CD4-positive, alpha-beta T cell treated with Interleukin-6 at 100 ng/mL for 8 hours (primary cell): ENCODE measurements around the gene IL2RA.
"Not testable (repeated sequence)": the region's sequence is repeated elsewhere in the genome, so short reads cannot be mapped to it uniquely, and the experiment has no call there.

Source experiments
- DNase-seq: peaks from one replicate; pipeline ENCODE4 v3.0.0-alpha.2; 2020; ENCODE audit warnings: mixed read lengths, low spot score

The IL2RA gene

DNA sequence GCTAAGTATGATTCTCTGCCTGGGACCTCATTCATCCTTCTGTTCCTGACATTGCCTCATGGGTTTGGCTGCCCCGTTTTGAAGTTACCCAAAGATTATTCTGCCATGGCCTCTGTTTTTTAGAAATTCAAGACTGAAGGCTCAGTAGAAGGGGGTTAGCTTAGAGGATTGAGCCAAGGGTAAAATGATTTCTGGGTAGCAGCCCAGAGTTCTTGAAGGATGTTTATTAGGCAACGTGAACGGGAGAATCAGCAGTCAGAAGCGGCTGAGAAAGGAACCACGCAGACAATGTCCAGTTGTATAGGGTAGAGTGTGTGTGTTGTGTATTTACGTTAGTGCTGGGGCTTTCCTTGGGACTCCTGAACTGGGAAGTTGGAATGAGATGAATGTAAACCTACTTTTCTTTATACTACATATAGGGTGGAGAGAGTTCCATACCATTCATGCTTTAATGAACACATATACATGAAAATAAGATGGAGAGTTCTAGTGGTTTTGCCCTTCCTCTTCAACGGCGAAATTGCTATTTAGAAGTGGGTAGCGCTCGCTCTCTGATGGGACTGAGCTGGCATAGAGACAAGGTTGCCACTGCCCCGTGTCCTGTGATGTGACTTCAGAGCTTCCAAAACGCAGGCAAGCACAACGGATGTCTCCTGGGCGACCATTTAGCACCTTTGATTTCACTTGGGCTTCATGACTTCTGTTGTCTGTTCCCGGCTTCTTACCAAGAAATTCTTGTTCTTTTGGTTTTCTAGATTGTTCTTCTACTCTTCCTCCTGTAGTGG is 49.9 kb downstream of the IL2RA start:
- DNase-seq = no peak

DNA sequence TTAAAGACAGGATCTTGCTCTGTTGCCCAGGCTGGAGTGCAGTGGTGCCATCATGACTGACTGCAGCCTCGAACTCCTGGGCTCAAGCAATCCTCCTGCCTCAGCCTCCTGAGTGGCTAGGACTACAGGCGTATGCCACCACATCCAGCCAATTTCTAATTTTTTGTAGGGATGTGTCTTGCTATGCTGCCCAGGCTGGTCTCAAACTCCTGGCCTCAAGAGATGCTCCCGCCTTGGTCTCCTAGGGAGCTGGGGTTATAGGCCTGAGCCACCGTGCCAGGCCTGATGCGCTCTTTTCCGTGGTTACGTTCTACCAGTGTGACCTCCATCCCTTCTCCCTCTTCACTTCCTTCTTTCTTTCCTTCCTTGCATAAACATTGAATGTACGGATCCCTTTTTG is 50.6 kb downstream of the IL2RA start:
- DNase-seq = no peak

DNA sequence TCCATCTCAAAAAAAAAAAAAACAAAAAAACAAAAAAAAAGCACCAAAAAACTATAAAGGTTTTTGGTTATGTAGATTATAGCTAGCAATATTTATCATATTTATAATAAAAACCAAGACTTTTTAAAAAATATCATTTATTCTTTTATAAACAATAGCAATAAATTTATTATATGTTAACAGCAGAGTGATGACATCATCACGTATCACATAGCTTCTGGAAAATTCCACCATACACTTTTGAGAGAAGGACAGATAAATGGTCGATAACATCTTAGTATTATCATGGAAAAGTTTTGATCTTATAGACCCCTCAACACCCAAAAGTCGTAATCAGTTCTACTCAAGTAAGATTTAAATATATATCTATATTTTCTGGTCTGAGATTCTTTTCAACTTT is 51.6 kb downstream of the IL2RA start:
- DNase-seq = no peak

DNA sequence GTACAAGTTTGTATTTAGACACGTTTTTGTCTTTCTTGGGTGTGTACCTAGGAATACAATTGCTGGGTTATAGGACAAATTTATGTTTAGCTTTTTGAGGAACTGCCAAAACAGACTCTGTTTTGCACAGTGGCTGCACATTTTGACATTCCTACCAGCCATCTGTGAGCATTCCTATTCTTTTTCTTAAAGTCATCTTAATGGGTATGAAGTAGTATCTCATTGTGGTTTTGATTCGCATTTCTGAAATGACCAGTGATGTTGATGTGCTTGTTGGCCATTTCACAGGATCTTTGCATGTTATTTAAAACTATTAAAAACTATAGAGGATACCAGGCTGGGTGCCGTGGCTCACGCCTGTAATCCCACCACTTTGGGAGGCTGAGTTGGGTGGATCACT is 52.2 kb downstream of the IL2RA start:
- no peak for DNase-seq

DNA sequence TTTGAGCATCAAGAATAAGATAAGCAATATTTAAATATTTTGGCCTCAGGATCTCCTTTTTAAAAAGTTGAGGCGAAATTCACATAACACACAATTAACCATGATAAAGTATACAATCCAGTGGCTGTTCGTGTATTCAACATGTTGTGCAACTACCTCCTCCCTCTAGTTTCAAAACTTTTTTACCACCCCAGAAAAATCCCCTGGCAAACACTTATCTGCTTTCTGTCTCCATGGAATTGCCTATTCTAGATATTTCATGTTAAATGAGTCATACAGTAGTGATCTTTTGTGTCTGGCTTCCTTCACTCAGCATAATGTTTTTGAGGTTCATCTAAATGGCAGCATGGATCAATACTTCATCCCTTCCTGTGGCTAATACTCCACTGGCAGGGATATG is 53.0 kb downstream of the IL2RA start:
- DNase-seq = no peak

DNA sequence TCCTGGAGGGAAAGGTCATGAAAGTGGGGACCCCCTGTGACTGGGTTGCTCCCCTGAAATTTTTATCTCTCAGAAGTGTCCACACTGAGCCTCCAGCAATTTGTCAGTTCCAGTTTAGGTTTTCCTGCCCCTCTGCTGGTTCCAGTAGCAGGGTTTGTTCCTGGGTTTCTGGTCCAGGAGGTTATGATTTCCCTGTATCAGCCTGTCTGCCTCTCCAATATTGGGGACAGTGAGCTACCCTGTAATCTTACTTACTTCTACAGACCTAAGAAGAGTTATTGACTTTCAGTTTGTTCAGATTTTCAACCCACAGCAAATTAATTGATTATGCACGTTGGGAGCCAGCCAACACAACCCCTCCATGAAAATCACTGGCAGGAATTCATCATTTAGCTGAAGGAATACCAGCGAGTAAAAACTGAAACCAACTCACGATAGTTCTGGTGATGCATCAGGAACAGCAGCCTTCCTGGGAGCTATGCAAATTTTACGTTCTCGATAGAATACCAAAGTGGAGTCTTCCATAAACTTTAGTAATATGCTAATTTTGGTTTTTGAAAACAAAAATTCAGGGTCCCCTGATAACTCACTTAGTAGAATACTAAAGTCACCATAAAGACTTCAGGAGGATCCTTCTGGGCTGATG is 53.5 kb downstream of the IL2RA start:
- no peak for DNase-seq

DNA sequence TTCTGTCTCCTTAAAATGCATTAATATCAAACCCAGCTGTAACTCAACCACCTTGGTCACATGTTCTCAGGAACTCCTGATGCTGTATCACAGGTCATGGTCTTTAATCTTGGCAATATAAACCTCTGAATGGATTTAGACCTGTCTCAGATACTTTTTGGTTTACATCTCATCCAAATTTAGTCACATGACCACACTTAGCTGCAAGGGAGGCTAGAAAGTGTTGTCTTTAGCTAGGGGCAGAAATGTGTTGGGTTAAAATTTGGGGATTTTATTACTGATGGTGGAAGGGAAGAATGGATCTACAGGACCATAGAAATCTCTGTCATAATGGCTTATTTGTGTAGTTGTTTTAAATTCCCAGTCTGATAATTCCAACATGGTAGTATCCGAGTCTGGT is 55.2 kb downstream of the IL2RA start:
- no peak for DNase-seq

DNA sequence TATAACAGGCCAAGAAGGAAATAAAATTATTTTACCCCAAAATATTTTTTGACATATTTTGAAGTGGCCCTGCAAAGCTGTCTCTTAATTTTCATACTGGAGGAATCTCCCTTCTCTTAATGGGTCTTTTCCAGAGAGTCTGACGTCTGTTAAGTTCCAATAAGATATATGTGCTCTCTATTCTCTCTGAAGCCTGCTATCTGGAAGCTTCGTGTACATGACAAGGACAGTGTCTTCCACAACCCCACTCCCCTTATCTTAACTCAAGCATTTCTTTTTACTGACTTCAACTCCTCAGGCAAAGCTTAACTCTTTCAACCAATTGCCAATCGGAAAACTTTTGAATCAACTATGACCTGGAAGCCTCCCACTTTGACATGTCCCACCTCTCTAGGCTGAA is 55.6 kb downstream of the IL2RA start:
- no peak for DNase-seq

DNA sequence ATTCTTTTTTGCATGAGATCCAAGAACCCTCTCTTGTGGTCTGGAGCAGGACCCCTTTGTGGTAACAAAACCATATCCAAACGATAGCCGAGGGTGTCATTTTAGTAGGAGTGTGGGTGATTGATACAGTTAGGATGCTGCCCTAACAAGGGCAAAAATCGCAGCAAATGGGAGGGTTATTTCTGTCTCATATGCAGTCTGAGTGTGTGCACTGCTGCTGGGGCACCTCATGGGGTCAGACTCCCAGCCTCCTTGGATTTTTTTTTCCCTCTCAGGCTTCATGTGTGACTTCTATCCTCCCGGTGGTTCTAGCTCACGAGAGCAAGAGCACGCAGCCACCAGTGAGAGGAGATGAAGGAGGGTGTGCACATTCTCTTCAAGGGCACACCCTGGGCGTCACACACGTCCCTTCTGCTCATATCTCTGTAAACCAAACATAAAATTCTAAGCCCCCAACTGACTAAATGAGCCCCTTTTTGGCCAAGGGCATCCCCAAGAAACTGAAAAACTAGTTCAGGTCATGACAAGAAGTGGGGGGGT is 56.2 kb downstream of the IL2RA start:
- DNase-seq = no peak

DNA sequence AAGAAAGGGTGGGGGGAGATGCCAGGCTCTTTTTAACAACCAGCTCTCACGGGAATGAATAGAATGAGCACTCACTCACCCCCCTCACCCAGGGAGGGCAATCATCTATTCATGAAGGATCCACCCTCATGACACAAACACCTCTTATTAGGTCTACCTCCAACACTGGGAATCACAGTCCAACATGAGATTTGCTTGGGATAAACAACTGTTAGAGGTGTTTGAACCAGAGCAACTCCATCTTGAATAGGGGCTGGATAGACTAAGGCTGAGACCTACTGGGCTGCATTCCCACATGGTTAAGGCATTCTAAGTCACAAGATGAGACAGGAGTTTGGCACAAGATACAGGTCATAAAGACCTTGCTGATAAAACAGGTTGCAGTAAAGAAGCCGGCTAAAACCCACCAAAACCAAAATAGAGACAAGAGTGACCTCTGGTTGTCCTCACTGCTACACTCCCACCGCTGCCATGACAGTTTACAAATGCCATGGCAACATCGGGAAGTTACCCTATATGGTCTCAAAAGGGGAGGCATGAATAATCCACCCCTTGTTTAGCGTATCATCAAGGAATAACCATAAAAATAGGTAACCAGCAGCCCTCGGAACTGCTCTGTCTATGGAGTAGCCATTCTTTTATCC is 56.9 kb downstream of the IL2RA start:
- DNase-seq = not testable (repeated sequence)

DNA sequence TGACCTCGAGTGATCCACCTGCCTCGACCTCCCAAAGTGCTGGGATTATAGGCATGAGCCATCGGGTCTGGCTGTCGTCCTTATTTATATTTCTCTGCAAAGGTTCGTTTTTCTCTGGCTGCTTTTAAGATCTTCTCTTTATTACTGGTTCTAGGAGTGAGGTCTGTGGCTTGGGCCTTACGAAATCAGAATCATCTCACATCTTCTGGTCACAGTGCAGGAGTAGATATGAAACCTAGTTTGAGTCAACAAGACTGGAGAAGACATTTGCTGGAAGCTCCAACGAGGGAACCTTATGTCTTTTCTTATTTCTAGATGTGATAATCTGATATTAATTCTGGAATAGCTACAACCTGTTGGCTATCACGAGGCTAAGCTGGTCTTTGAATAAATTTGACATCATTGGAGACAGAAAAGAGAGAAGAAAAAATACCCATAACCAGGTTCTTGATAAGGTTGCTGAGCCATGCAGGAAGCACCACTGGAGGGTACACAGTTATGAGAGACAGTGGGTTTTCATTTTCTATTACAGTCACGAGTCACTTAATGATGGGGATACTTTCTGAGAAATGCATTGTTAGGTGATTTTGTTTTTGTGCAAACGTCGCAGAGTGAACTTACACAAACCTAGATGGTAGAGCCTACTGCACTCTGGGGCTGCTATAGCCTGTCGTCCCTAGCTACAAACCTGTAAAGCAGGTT is 59.2 kb downstream of the IL2RA start:
- DNase-seq = no peak

DNA sequence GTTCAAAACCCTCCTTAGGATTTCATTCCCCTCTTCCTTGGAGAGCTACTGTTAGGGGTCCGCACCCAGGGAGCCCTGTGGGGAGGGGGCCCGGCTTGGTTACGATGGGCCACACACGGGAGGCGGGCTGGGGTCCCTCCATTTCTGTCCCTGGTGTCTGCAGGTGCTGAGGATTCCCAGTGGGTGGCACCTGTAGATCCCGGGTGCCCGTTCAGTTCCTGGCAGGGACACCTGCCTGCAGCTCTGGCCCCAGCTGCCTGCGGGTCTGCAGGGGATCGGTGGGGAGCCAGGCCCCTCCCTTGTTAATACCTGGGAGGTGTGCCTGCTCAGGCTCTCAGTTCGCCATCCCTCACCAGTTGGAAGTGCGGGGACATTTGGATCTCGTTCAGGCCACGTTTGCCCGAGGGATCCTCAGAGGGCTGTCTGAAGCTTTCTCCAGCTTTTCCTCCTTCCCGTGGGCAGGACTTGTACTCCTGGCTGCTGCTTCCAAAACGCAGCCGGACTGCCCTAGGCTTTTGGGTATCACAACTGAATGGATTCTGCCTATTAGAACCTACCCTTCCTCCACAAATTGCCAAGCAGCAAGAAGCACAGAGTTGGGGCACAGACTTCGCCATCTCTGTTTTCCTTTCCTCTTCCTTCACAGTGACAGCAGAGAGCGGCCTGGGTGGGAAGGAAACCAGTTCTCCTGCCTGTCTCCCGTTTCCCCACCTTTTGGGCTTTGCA is 62.6 kb downstream of the IL2RA start:
- no peak for DNase-seq

DNA sequence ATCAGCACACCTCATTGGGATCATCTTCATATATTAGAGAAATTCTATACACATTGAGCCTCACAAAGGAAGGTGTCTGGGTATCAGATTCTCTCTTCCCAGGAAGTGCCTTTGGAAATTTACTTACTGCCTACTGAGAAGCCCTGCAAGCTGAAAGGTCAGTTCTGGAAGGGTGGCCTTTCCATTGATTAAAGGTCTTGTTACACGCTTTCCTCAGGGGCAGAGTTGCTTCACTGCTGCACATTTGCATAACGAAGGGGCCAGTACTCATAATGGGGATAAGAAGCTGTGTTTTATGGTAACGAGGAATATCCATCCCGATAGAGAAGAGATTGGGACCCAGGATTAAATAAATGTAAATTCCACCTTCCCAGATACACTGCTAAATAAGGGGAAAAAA is 65.5 kb downstream of the IL2RA start:
- no peak for DNase-seq

DNA sequence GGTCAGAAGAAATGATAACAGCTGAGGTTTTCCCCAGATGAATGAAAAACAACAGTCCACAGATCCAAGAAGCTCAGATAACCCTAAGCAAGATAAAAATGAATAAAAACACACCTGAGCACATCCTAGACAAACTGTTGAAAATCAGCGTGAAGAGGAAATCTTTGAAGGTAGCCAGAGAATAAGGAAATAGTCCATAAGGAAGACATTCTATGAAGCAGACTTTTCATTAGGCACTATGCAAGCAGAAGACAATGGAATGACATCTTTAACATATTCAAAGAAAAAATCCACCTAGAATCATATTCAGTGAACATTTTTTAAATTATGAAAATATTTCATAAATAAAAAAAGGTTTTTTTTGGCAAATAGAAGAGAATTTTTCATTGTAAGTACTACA is 69.8 kb downstream of the IL2RA start:
- DNase-seq = no peak

DNA sequence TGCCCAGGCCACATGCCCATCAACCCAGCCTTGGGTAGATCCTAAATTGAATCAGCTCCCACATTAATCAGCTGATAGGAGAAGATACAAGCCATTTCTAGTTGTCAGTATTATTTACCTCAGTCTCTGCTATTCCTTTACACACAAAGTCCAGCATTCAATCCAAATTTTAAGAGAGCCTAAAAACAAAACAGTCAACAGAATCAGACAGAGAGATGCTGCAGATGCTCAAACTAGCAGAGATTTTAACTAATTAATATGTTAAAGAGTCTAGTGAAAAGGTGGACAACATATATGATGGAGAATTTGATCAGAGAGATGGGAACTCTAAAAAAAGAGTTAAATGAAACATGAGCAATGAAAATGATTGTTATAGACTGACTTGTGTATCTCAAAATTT is 70.5 kb downstream of the IL2RA start:
- no peak for DNase-seq

DNA sequence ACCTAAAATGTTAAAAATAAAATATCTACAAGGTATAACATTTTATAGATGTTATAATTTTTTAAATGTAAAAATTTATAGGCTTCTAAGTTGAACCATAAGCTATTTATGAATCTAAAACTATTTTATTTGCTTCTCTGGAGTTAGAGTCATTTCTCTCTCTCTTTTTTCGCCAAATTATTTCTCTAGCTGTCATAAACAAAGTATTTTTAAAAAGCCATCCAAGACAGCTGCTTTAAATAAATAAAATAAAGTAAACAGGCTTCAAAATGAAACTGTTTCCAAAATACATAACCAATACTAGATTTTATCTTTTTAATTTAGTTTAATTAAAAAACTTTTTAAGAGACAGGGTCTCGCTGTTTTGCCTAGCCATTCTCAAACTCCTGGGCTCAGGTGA is 72.4 kb downstream of the IL2RA start:
- no peak for DNase-seq

DNA sequence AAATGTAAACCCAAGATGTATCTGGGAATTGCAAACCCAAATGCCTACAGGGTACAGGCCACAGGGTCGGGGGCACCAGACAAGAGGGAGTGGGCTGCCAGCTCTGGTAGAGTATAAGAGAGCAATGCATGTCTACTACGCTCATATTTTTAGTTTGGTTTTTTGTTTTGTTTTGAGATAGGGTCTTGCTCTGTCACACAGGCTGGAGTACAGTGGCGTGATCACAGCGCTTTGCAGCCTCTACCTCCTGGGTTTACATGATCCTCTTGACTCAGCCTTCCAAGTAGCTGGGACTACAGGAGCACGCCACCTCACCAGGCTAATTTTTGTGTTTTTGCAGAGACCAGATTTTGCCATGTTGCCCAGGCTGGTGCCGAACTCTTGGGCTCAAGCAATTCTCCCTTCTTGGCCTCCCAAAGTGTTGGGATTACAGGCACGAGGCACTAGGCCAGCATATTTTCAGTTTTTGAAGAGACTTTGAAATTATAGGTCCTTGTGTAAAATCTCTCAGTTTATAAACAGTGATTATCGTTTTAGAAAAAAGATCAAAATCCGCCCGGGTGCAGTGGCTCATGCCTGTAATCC is 73.7 kb downstream of the IL2RA start:
- no peak for DNase-seq

DNA sequence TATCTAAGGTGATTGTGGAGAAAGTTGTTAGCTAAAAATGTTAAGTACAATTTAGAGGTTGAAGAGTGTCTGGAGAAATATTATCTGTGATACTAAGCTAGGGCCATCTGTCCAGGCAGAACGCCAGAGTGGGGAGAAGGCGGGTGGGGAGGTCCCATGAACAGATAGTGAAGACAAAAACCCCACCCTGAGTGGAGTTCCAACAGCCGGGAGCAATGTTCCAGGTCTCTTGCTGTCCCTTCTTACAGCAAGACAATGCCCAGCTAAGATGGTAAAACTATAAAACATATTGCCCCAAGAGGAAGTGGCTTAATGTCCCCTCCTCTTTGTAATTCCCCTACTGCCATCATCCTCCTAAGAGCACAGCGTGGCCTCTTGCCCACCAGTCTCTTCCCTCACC is 74.4 kb downstream of the IL2RA start:
- DNase-seq = no peak

DNA sequence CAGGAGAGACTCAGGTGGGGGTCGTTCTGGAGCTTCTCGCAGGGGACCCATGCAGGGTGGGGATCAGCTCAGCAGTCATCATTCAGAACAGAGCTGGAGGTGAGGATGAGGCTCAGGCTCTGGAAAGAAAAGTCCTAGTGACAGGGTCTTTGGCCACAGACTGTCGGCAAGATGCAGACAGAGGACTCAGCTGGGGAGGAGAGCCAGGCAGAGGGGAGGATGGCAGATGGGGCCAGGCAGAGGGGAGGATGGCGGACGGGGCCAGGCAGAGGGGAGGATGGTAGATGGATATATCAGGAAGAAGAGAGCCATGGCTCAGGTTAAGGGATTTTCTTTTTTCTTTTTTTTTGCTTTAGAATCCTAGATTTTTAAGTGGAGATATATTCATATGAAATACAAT is 77.1 kb downstream of the IL2RA start:
- DNase-seq = no peak

DNA sequence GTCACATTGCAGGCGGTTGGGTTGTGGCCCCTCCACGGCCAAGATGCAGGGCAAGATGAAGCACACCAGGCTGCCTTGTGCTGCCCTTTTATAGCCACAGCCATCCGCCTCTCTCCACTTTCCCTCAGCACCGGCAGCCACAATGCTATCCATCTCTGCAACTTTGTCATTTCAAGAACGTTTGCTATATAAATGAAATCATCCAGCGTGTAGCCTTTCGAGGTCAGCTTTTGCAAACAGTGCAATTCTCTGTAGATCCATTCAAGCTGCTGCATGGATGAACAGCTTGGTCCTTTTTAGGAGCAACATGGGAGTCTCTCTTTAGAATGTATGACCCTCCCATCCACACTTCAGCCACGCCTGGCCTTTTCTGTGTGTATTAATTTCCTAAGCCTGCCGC is 78.4 kb downstream of the IL2RA start:
- DNase-seq = no peak

DNA sequence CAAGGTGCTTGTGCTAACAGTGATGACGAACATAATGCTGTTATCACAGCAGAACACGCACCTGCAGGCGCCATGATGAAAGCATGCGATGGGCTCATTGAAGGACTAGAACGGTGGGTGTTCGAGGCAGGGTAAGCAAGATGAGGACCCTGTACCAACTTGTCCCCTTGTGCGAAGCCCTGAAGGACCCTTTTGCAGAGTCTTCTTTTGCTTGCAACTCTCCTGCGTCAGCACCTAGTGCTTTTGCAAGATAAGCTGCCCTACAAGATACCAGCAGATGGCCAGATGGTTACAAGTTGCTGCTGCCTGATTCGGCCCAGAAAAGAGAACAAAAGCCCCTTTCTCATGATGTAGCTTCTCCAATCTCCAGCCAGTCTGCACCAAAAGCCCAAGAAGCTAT is 80.6 kb downstream of the IL2RA start:
- no peak for DNase-seq

DNA sequence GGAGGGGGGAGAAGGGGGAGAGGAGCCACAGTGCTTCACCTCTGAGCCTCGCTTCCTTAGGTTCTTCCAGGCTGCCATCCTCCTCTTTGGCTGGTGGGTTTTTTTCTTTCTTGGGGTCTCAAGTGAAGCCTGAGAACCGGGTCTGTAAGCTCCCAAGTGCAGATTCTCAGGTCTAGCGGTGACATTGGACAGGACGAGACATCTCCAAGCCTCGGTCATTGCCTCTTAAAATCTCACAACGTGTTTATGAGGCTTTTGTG is 84.0 kb downstream of the IL2RA start:
- DNase-seq = no peak
